Measurements from ENCODE around the gene LAGE3.

GRCh38 chrX:154457491-154458115 lies 21.5 kb downstream of the LAGE3 start:
- no peak for TF ChIP-seq EZH2 (IDR thresholded peaks at IDR 0.05)
- TF ChIP-seq POLR2AphosphoS5 (IDR thresholded peaks at IDR 0.05; ENCODE audit: borderline replicate concordance, low read depth, low read length): no peak
- no peak for TF ChIP-seq FOXP2 (optimal IDR thresholded peaks at IDR 0.05; ENCODE audit: control extremely low read depth, extremely low read length, insufficient read depth)
